ENCODE data around the gene PRKAG2. TPM values are rescaled to one million over a fixed set of nuclear protein-coding genes. Genes with fewer than 3 reads are reported as not detected.

Gene PRKAG2
- total and polyA plus RNA-seq, 4 donors = 3.6 to 25.1 (median 16.8) TPM

GRCh38 chr7:151869455-151869854 lies 7.5 kb downstream of the PRKAG2 start:
- no peaks in the 10 kb centered on the region for H3K9me3 ChIP-seq (ENCODE audit: control insufficient read depth in 4 of 4, low read length in 3 of 4)
- H3K4me1 ChIP-seq (ENCODE audit: control insufficient read depth in 4 of 4, insufficient read depth in 4 of 4, low read length in 3 of 4) = peaks cover 39 to 85% (median 73%) of the 10 kb centered on the region in 4 donors
- H3K27me3 ChIP-seq (ENCODE audit: control insufficient read depth in 4 of 4, insufficient read depth in 4 of 4, low read length in 3 of 4) = no peaks in the 10 kb centered on the region
- peak overlapping the region; percentile 53 to 96 for H3K9ac ChIP-seq (ENCODE audit: low read depth in 1 of 2, low read length in 2 of 2)
- DNase-seq (ENCODE audit: low spot score) = no peak
- H3K36me3 ChIP-seq (ENCODE audit: control insufficient read depth in 4 of 4, insufficient read depth in 3 of 4, low read depth in 1 of 4, low read length in 3 of 4) = no peaks in the 10 kb centered on the region
- TF ChIP-seq HNF4A (conservative IDR thresholded peaks at IDR 0.05) (no peak), GABPA (IDR thresholded peaks at IDR 0.05 in 1 of 2, conservative IDR thresholded peaks at IDR 0.05 in 1 of 2) (no peak), SP1 (IDR thresholded peaks at IDR 0.05) (no peak), NR2F2 (IDR thresholded peaks at IDR 0.05) (no peak), FOXA2 (IDR thresholded peaks at IDR 0.05) (no peak), JUND (IDR thresholded peaks at IDR 0.05) (no peak), FOXA1 (IDR thresholded peaks at IDR 0.05) (no peak), RAD21 (IDR thresholded peaks at IDR 0.05) (no peak), MAX (IDR thresholded peaks at IDR 0.05) (no peak), TAF1 (conservative IDR thresholded peaks at IDR 0.05) (no peak), EGR1 (IDR thresholded peaks at IDR 0.05; ENCODE audit: low read depth in 2 of 2) (no peak), RXRA (IDR thresholded peaks at IDR 0.05) (no peak), ZBTB33 (IDR thresholded peaks at IDR 0.05) (no peak), ATF3 (IDR thresholded peaks at IDR 0.05) (no peak), YY1 (IDR thresholded peaks at IDR 0.05) (no peak), CTCF (IDR thresholded peaks at IDR 0.05; ENCODE audit: low read depth, low read length, missing input control) (no peak), HNF4G (IDR thresholded peaks at IDR 0.05) (no peak), REST (IDR thresholded peaks at IDR 0.05) (no peak)
- 63% methylated on average over 13 of the region's 13 CpGs for WGBS
- peak overlapping the region in 2 of 3 donors; percentile 1 to 12 for H3K4me3 ChIP-seq (ENCODE audit: low read depth in 1 of 3, low read length in 3 of 3)
- H3K27ac ChIP-seq (ENCODE audit: low read depth in 1 of 2, low read length in 2 of 2) = peak overlapping the region; percentile 96 to 98
